GM10266 (cell line): ENCODE results near the gene PHC2.

Experiments used
- DNase-seq: peaks from one replicate; pipeline ENCODE4 v3.0.0; 2012; ENCODE audit errors: extremely low spot score
- TF ChIP-seq, protein P1 (sequence below): IDR thresholded peaks from 2 replicates; pipeline ENCODE4 v1.5.1; 2012; ENCODE audit warnings: mild to moderate bottlenecking, low read depth; ENCODE audit not compliant: control insufficient read depth, insufficient read depth; ENCODE audit errors: missing control alignments

Gene PHC2

DNA sequence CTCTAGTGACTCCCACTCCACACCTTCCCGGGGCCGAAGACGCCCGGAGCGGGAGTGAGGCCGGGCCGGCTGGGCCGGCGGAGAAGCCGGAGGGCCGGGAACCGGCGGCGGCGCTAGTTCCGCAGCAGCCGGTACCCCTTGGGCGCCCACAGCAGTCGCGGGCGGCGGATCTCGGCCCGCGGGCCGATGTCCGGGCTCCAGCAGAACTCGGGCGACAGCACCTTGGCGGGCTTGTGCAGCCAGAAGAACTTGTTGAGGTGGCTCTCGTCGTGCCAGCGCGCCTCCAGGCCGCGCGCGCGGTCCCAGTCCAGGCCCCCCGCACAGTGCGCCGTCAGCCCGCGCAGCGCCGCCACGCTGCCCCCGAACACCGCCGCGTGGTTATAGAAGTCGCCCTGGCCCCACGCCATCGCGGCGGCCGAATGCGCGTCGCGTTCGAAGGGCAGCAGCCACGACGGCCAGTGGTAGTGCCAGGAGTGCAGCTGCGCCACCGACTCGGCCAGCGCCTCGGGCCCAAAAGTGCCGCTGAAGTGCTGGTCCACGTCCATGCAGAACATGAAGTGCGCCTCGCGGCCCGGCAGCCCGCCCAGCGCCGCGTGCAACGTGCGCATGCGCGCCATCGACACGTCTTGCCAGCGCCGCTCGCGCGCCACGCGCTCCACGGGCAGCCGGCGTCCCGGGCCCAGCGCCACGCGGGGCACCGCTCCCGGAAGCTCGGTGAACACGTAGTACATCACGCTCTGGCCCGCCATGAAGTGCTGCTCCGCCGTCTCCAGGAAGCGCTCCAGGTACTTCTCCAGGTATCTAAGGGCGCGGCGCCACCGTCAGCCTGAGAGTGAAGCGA, 124.0 kb downstream of the PHC2 start:
- TF ChIP-seq, protein P1, sequence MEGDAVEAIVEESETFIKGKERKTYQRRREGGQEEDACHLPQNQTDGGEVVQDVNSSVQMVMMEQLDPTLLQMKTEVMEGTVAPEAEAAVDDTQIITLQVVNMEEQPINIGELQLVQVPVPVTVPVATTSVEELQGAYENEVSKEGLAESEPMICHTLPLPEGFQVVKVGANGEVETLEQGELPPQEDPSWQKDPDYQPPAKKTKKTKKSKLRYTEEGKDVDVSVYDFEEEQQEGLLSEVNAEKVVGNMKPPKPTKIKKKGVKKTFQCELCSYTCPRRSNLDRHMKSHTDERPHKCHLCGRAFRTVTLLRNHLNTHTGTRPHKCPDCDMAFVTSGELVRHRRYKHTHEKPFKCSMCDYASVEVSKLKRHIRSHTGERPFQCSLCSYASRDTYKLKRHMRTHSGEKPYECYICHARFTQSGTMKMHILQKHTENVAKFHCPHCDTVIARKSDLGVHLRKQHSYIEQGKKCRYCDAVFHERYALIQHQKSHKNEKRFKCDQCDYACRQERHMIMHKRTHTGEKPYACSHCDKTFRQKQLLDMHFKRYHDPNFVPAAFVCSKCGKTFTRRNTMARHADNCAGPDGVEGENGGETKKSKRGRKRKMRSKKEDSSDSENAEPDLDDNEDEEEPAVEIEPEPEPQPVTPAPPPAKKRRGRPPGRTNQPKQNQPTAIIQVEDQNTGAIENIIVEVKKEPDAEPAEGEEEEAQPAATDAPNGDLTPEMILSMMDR, result no peak

GRCh38 chr1:33305816-33306652, 124.9 kb downstream of the PHC2 start:
- no peak for DNase-seq
- TF ChIP-seq, protein P1, result no peak

More for the DNA sequence above, 124.0 kb downstream of the PHC2 start:
- no peak for DNase-seq

DNA sequence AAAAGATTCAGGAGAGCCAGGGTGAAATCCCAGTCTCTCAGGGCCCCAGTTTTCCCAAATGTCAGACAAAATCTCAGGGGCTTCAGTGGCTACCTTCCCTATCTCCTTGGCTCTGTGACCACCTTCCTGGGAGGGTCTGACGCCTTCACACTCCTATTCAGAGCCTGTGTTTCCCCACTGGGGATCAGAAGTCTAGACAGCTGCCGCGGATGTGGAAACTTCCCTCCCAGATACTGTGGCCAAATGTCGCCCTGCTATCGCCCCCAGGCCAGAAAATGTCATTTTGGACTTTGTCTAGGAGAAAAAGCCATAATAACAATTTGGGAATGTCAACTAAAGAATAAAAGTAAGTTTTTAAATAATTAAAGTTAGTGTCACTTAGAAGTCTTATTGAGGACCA, 125.9 kb downstream of the PHC2 start:
- DNase-seq, result no peak

DNA sequence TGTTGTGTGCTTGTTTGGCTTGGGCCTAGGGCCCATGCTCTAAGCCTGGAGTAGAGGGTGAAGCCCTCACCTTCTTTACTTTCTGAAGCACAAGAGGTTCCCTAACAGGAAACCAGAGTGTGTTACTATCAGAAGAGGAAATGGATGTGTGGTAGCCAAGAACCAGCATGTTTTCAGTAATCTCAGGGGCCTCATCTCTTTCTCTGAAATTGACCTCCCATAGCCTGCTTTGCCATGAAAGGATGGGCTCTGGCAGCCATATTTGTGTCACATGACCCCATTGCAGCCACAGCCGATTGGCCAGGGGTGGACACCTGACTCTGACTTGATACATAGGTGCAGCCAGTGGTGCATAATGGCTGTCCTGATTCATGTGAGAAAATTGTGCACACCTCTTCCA, 128.6 kb downstream of the PHC2 start:
- no peak for DNase-seq
- TF ChIP-seq, protein P1, result no peak

More for the DNA sequence above, 125.9 kb downstream of the PHC2 start:
- TF ChIP-seq, protein P1, result no peak

DNA sequence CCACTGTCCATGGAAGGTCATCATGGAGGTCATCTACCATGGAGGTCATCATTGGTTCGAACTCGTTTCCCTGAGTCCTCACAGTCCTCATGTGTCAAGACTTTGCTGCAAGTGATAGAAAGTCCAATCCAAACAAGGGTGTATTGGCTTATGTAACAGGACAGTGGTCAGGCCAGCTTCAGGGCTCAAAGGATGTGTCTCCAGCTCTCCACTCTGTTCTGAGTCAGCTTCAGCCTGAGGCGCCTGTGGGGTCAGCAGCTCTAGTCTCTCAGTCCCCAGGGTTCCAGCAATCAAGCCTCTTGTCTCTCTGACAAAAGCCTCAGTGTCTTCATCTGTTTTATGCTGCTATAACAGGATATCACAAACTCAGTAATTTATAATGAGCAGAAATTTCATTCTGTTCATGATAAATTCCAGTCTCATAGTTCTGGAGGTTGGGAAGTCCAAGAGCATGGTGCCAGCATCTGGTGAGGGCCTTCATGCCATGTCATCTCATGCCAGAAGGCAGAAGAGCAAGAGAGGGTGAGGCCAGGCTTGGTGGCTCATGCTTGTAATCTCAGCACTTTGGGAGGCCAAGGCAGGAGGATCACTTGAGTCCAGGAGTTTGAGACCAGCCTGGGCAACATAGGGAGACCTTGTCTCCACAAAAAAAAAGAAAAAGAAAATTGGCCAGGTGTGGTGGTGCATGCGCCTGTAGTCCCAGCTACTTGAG, 129.5 kb downstream of the PHC2 start:
- DNase-seq, result no peak
- TF ChIP-seq, protein P1, result no peak

- DNase-seq, result no peak
- TF ChIP-seq, protein P1, result no peak
Observed at GRCh38 chr1:33300673-33301072, 130.2 kb downstream of the PHC2 start.
